ENCODE results near the gene GHR.

The GHR gene

GRCh38 chr5:42579320-42579719 is 156.1 kb downstream of the GHR start:
- H3K9ac ChIP-seq (ENCODE audit: low read depth in 1 of 2, low read length in 2 of 2): no peak overlapping the region
- H3K4me1 ChIP-seq (ENCODE audit: control insufficient read depth in 1 of 2, insufficient read depth in 2 of 2, low read length in 2 of 2): no peaks in the 10 kb centered on the region
- no peak overlapping the region for H3K27ac ChIP-seq (ENCODE audit: low read depth, low read length)
- H3K36me3 ChIP-seq (ENCODE audit: control insufficient read depth in 1 of 2, insufficient read depth in 2 of 2, low read length in 2 of 2): no peaks in the 10 kb centered on the region
- no peaks in the 10 kb centered on the region for H3K9me3 ChIP-seq (ENCODE audit: control insufficient read depth in 1 of 2, low read length in 2 of 2)
- H3K27me3 ChIP-seq (ENCODE audit: control insufficient read depth in 1 of 2, insufficient read depth in 2 of 2, low read length in 2 of 2): no peaks in the 10 kb centered on the region
- no peak overlapping the region for H3K4me3 ChIP-seq (ENCODE audit: low read depth in 1 of 2, low read length in 2 of 2)

- no peaks in the 10 kb centered on the region for H3K36me3 ChIP-seq (ENCODE audit: control insufficient read depth in 1 of 2, insufficient read depth in 2 of 2, low read length in 2 of 2)
- no peaks in the 10 kb centered on the region for H3K4me1 ChIP-seq (ENCODE audit: control insufficient read depth in 1 of 2, insufficient read depth in 2 of 2, low read length in 2 of 2)
- H3K27me3 ChIP-seq (ENCODE audit: control insufficient read depth in 1 of 2, insufficient read depth in 2 of 2, low read length in 2 of 2): no peaks in the 10 kb centered on the region
- no peaks in the 10 kb centered on the region for H3K9me3 ChIP-seq (ENCODE audit: control insufficient read depth in 1 of 2, low read length in 2 of 2)
- no peak overlapping the region for H3K9ac ChIP-seq (ENCODE audit: low read depth in 1 of 2, low read length in 2 of 2)
- H3K27ac ChIP-seq (ENCODE audit: low read depth, low read length): no peak overlapping the region
- no peak overlapping the region for H3K4me3 ChIP-seq (ENCODE audit: low read depth in 1 of 2, low read length in 2 of 2)
Observed at GRCh38 chr5:42581845-42582244, 158.6 kb downstream of the GHR start.

- no peaks in the 10 kb centered on the region for H3K9me3 ChIP-seq (ENCODE audit: control insufficient read depth in 1 of 2, low read length in 2 of 2)
- H3K27me3 ChIP-seq (ENCODE audit: control insufficient read depth in 1 of 2, insufficient read depth in 2 of 2, low read length in 2 of 2): no peaks in the 10 kb centered on the region
- no peaks in the 10 kb centered on the region for H3K4me1 ChIP-seq (ENCODE audit: control insufficient read depth in 1 of 2, insufficient read depth in 2 of 2, low read length in 2 of 2)
- H3K9ac ChIP-seq (ENCODE audit: low read depth in 1 of 2, low read length in 2 of 2): no peak overlapping the region
- H3K4me3 ChIP-seq (ENCODE audit: low read depth in 1 of 2, low read length in 2 of 2): no peak overlapping the region
- H3K36me3 ChIP-seq (ENCODE audit: control insufficient read depth in 1 of 2, insufficient read depth in 2 of 2, low read length in 2 of 2): no peaks in the 10 kb centered on the region
- no peak overlapping the region for H3K27ac ChIP-seq (ENCODE audit: low read depth, low read length)
Observed at GRCh38 chr5:42582723-42583122, 159.5 kb downstream of the GHR start.

- Histone ChIP-seq H3K4me3 (ENCODE audit: low read depth in 1 of 2, low read length in 2 of 2) (no peak overlapping the region), H3K27me3 (ENCODE audit: control insufficient read depth in 1 of 2, insufficient read depth in 2 of 2, low read length in 2 of 2) (no peaks in the 10 kb centered on the region), H3K36me3 (ENCODE audit: control insufficient read depth in 1 of 2, insufficient read depth in 2 of 2, low read length in 2 of 2) (no peaks in the 10 kb centered on the region), H3K9me3 (ENCODE audit: control insufficient read depth in 1 of 2, low read length in 2 of 2) (no peaks in the 10 kb centered on the region), H3K4me1 (ENCODE audit: control insufficient read depth in 1 of 2, insufficient read depth in 2 of 2, low read length in 2 of 2) (no peaks in the 10 kb centered on the region), H3K27ac (ENCODE audit: low read depth, low read length) (no peak overlapping the region), H3K9ac (ENCODE audit: low read depth in 1 of 2, low read length in 2 of 2) (no peak overlapping the region)
Observed at GRCh38 chr5:42583322-42583721, 160.1 kb downstream of the GHR start.

- Histone ChIP-seq H3K9me3 (ENCODE audit: control insufficient read depth in 1 of 2, low read length in 2 of 2) (no peaks in the 10 kb centered on the region), H3K27ac (ENCODE audit: low read depth, low read length) (no peak overlapping the region), H3K9ac (ENCODE audit: low read depth in 1 of 2, low read length in 2 of 2) (no peak overlapping the region), H3K27me3 (ENCODE audit: control insufficient read depth in 1 of 2, insufficient read depth in 2 of 2, low read length in 2 of 2) (no peaks in the 10 kb centered on the region), H3K36me3 (ENCODE audit: control insufficient read depth in 1 of 2, insufficient read depth in 2 of 2, low read length in 2 of 2) (no peaks in the 10 kb centered on the region), H3K4me1 (ENCODE audit: control insufficient read depth in 1 of 2, insufficient read depth in 2 of 2, low read length in 2 of 2) (peaks cover 4 to 7% of the 10 kb centered on the region in 2 donors), H3K4me3 (ENCODE audit: low read depth in 1 of 2, low read length in 2 of 2) (no peak overlapping the region)
Observed at GRCh38 chr5:42586625-42587024, 163.4 kb downstream of the GHR start.

GRCh38 chr5:42587096-42587723 is 164.0 kb downstream of the GHR start:
- peaks cover 4 to 7% of the 10 kb centered on the region in 2 donors for H3K4me1 ChIP-seq (ENCODE audit: control insufficient read depth in 1 of 2, insufficient read depth in 2 of 2, low read length in 2 of 2)

GRCh38 chr5:42590566-42590965 is 167.3 kb downstream of the GHR start:
- Histone ChIP-seq H3K27me3 (ENCODE audit: control insufficient read depth in 1 of 2, insufficient read depth in 2 of 2, low read length in 2 of 2) (no peaks in the 10 kb centered on the region), H3K36me3 (ENCODE audit: control insufficient read depth in 1 of 2, insufficient read depth in 2 of 2, low read length in 2 of 2) (no peaks in the 10 kb centered on the region), H3K9me3 (ENCODE audit: control insufficient read depth in 1 of 2, low read length in 2 of 2) (no peaks in the 10 kb centered on the region), H3K4me1 (ENCODE audit: control insufficient read depth in 1 of 2, insufficient read depth in 2 of 2, low read length in 2 of 2) (peaks cover 4 to 9% of the 10 kb centered on the region in 2 donors), H3K4me3 (ENCODE audit: low read depth in 1 of 2, low read length in 2 of 2) (no peak overlapping the region), H3K9ac (ENCODE audit: low read depth in 1 of 2, low read length in 2 of 2) (no peak overlapping the region), H3K27ac (ENCODE audit: low read depth, low read length) (no peak overlapping the region)

More at GRCh38 chr5:42587096-42587723, 164.0 kb downstream of the GHR start:
- Histone ChIP-seq H3K27me3 (ENCODE audit: control insufficient read depth in 1 of 2, insufficient read depth in 2 of 2, low read length in 2 of 2) (no peaks in the 10 kb centered on the region), H3K9me3 (ENCODE audit: control insufficient read depth in 1 of 2, low read length in 2 of 2) (no peaks in the 10 kb centered on the region), H3K9ac (ENCODE audit: low read depth in 1 of 2, low read length in 2 of 2) (no peak overlapping the region), H3K36me3 (ENCODE audit: control insufficient read depth in 1 of 2, insufficient read depth in 2 of 2, low read length in 2 of 2) (no peaks in the 10 kb centered on the region), H3K27ac (ENCODE audit: low read depth, low read length) (no peak overlapping the region), H3K4me3 (ENCODE audit: low read depth in 1 of 2, low read length in 2 of 2) (no peak overlapping the region)

GRCh38 chr5:42591015-42591414 is 167.8 kb downstream of the GHR start:
- no peak overlapping the region for H3K27ac ChIP-seq (ENCODE audit: low read depth, low read length)
- H3K36me3 ChIP-seq (ENCODE audit: control insufficient read depth in 1 of 2, insufficient read depth in 2 of 2, low read length in 2 of 2): no peaks in the 10 kb centered on the region
- H3K4me3 ChIP-seq (ENCODE audit: low read depth in 1 of 2, low read length in 2 of 2): no peak overlapping the region
- H3K9ac ChIP-seq (ENCODE audit: low read depth in 1 of 2, low read length in 2 of 2): no peak overlapping the region
- no peaks in the 10 kb centered on the region for H3K27me3 ChIP-seq (ENCODE audit: control insufficient read depth in 1 of 2, insufficient read depth in 2 of 2, low read length in 2 of 2)
- H3K9me3 ChIP-seq (ENCODE audit: control insufficient read depth in 1 of 2, low read length in 2 of 2): no peaks in the 10 kb centered on the region
- peaks cover 4 to 9% of the 10 kb centered on the region in 2 donors for H3K4me1 ChIP-seq (ENCODE audit: control insufficient read depth in 1 of 2, insufficient read depth in 2 of 2, low read length in 2 of 2)

- Histone ChIP-seq H3K9me3 (ENCODE audit: control insufficient read depth in 1 of 2, low read length in 2 of 2) (no peaks in the 10 kb centered on the region), H3K9ac (ENCODE audit: low read depth in 1 of 2, low read length in 2 of 2) (no peak overlapping the region), H3K27ac (ENCODE audit: low read depth, low read length) (no peak overlapping the region), H3K36me3 (ENCODE audit: control insufficient read depth in 1 of 2, insufficient read depth in 2 of 2, low read length in 2 of 2) (no peaks in the 10 kb centered on the region), H3K4me3 (ENCODE audit: low read depth in 1 of 2, low read length in 2 of 2) (no peak overlapping the region), H3K27me3 (ENCODE audit: control insufficient read depth in 1 of 2, insufficient read depth in 2 of 2, low read length in 2 of 2) (no peaks in the 10 kb centered on the region), H3K4me1 (ENCODE audit: control insufficient read depth in 1 of 2, insufficient read depth in 2 of 2, low read length in 2 of 2) (peaks cover 4 to 9% of the 10 kb centered on the region in 2 donors)
Observed at GRCh38 chr5:42592401-42593140, 169.3 kb downstream of the GHR start.

- H3K4me3 ChIP-seq (ENCODE audit: low read depth in 1 of 2, low read length in 2 of 2): no peak overlapping the region
- H3K9ac ChIP-seq (ENCODE audit: low read depth in 1 of 2, low read length in 2 of 2): no peak overlapping the region
- H3K27me3 ChIP-seq (ENCODE audit: control insufficient read depth in 1 of 2, insufficient read depth in 2 of 2, low read length in 2 of 2): no peaks in the 10 kb centered on the region
- no peak overlapping the region for H3K27ac ChIP-seq (ENCODE audit: low read depth, low read length)
- no peaks in the 10 kb centered on the region for H3K36me3 ChIP-seq (ENCODE audit: control insufficient read depth in 1 of 2, insufficient read depth in 2 of 2, low read length in 2 of 2)
- H3K9me3 ChIP-seq (ENCODE audit: control insufficient read depth in 1 of 2, low read length in 2 of 2): no peaks in the 10 kb centered on the region
- H3K4me1 ChIP-seq (ENCODE audit: control insufficient read depth in 1 of 2, insufficient read depth in 2 of 2, low read length in 2 of 2): peaks cover 4 to 9% of the 10 kb centered on the region in 2 donors
Observed at GRCh38 chr5:42593591-42593990, 170.4 kb downstream of the GHR start.
